ENCODE measurements around the gene TRHDE. TPM values are rescaled to one million over a fixed set of nuclear protein-coding genes. Genes with fewer than 3 reads are reported as not detected.

Gene TRHDE
- total and polyA plus RNA-seq, 9 donors, result 3.4 to 35.5 (median 18.2) TPM

DNA sequence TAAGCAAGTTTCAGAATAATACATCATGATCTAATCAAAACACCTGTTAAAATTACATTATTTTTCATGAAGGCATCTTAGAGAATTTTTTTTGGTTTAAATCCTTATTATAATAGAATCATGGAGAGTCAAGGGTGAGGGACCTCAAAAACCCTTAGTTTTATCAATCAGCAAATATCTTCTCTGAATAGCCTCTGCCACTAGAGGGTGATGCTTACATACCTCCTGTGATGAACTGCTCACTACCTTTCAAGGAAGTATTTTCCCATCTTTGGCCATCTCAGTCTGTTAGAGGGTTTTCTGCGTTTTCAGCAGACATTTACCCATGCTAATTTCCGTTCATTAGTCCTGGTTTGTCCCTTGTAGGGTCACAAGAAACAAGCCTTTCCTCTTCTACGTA is 200.2 kb downstream of the TRHDE start:
- no peak for DNase-seq
- intact Hi-C loops (cut with DNase I), result no loop called here
- Histone ChIP-seq H3K4me1 (ENCODE audit: insufficient read depth) (no peaks in the 10 kb centered on the region), H3K27me3 (no peaks in the 10 kb centered on the region), H3K9me3 (no peaks in the 10 kb centered on the region), H3K4me3 (no peak overlapping the region), H3K36me3 (no peaks in the 10 kb centered on the region), H3K27ac (no peak overlapping the region)
- WGBS, 3 donors, result 84 to 91% (median 89%) methylated on average over 3 of the region's 3 CpGs
- TF ChIP-seq EP300 (IDR thresholded peaks at IDR 0.05) (no peak), POLR2A (IDR thresholded peaks at IDR 0.05) (no peak)
- TF ChIP-seq, protein P1, sequence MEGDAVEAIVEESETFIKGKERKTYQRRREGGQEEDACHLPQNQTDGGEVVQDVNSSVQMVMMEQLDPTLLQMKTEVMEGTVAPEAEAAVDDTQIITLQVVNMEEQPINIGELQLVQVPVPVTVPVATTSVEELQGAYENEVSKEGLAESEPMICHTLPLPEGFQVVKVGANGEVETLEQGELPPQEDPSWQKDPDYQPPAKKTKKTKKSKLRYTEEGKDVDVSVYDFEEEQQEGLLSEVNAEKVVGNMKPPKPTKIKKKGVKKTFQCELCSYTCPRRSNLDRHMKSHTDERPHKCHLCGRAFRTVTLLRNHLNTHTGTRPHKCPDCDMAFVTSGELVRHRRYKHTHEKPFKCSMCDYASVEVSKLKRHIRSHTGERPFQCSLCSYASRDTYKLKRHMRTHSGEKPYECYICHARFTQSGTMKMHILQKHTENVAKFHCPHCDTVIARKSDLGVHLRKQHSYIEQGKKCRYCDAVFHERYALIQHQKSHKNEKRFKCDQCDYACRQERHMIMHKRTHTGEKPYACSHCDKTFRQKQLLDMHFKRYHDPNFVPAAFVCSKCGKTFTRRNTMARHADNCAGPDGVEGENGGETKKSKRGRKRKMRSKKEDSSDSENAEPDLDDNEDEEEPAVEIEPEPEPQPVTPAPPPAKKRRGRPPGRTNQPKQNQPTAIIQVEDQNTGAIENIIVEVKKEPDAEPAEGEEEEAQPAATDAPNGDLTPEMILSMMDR (IDR thresholded peaks at IDR 0.05), result no peak

DNA sequence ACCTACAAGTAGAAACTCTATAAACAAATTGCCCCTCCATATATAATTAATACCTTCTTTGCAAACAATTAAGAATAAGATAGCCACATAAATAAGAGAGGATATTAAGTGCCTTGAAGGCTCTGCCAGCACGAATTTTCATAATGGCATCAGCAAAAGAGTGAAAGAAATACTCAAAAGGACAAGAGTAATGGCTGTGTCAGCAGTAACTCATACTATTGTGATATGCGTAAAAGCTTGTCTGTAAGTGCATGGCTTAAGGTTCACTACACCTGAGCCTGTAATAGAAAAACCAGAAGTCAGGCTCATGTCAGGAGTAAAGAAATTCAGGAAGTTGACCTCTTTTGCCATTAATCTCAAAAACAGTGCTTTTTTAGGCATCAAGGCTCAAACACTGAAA is 204.1 kb downstream of the TRHDE start:
- TF ChIP-seq POLR2A (IDR thresholded peaks at IDR 0.05), result no peak
- TF ChIP-seq, protein P1 (IDR thresholded peaks at IDR 0.05), result no peak
- no peak for TF ChIP-seq EP300 (IDR thresholded peaks at IDR 0.05)
- Histone ChIP-seq H3K4me1 (ENCODE audit: insufficient read depth) (no peaks in the 10 kb centered on the region), H3K36me3 (no peaks in the 10 kb centered on the region), H3K27ac (no peak overlapping the region), H3K27me3 (no peaks in the 10 kb centered on the region), H3K4me3 (no peak overlapping the region), H3K9me3 (no peaks in the 10 kb centered on the region)
- no peak for DNase-seq
- intact Hi-C loops (cut with DNase I), result no loop called here
- 90 to 94% (median 93%) methylated on average over 2 of the region's 2 CpGs for WGBS, 3 donors

DNA sequence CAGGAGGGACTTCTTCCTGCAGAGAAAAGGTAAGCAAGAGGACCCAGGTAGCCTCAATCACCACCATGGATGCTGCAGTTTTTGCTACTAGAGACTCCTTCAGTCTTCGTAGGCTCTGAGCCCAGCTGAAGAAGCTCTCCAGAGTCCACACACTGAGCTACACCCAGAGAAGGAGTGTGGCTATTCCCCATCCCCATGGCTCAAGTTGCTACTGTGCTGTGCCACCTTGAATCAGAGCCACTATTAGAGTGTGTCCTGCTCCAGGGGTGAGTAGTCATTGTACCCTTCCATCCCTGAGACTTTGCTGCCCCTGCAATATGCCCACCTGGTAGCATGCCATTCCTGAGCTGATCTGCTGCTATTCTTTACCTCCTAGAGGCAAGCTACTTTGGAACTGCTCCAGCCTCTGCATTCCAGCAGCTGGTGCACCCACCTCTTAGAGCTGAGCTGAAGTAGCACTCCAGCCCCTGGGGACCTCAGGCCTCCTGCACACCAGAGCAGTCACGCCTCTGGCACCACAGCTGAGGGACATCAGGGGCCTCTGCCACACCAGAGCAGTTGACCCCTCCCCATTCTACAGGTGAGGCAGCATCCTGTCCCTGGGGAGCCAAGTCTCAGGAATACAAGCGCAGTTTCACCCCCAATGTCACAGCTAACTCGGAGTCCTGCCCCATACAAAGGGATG is 213.0 kb downstream of the TRHDE start:
- Histone ChIP-seq H3K27ac (no peak overlapping the region), H3K4me3 (no peak overlapping the region), H3K4me1 (ENCODE audit: insufficient read depth) (no peaks in the 10 kb centered on the region), H3K36me3 (no peaks in the 10 kb centered on the region), H3K9me3 (no peaks in the 10 kb centered on the region), H3K27me3 (no peaks in the 10 kb centered on the region)
- DNase-seq, result no peak
- intact Hi-C loops (cut with DNase I), result no loop called here
- WGBS, 3 donors, result 91 to 95% (median 93%) methylated on average over 4 of the region's 4 CpGs
- TF ChIP-seq EP300 (IDR thresholded peaks at IDR 0.05) (no peak), POLR2A (IDR thresholded peaks at IDR 0.05) (no peak)
- TF ChIP-seq, protein P1 (IDR thresholded peaks at IDR 0.05), result no peak

DNA sequence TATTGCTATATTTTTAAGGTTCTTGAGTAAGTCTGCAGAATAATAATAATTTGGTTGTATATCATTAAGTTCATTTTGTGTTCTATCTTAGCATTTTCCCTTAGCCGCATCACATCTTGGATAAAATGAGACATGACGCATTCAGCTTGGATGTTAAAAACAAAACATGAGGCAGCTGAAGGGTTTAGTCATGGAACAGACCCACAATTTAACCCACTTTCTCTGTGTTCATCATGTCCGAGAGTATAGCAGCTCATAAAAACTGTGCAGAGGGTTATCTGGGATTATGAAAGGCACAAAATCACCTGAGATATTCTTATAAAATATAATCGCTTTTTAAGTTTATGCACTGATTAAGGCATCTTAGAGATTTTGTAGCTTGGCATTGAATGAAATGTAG is 219.3 kb downstream of the TRHDE start:
- no peaks in the 10 kb centered on the region for H3K4me1 ChIP-seq (ENCODE audit: insufficient read depth)
- H3K27me3 ChIP-seq, result no peaks in the 10 kb centered on the region
- H3K27ac ChIP-seq, result no peak overlapping the region
- no peak overlapping the region for H3K4me3 ChIP-seq
- WGBS, 3 donors, result 33 to 53% (median 40%) methylated on average over 4 of the region's 4 CpGs
- H3K36me3 ChIP-seq, result no peaks in the 10 kb centered on the region
- TF ChIP-seq EP300 (IDR thresholded peaks at IDR 0.05) (no peak), POLR2A (IDR thresholded peaks at IDR 0.05) (no peak)
- TF ChIP-seq, protein P1 (IDR thresholded peaks at IDR 0.05), result no peak
- DNase-seq, result no peak
- intact Hi-C loops (cut with DNase I), result no loop called here
- no peaks in the 10 kb centered on the region for H3K9me3 ChIP-seq
